GM12892 (cell line): Measurements from ENCODE around the gene ALKBH8.

ENCODE experiments used
- POLR2A ChIP-seq: IDR thresholded peaks from 2 replicates; pipeline ENCODE4 v1.6.1; 2011; ENCODE audit warnings: low read depth, low read length, control low read depth
- POLR2AphosphoS5 ChIP-seq: IDR thresholded peaks from 2 replicates; pipeline ENCODE4 v1.6.1; 2011; ENCODE audit warnings: low read depth, low read length, control low read depth
- TAF1 ChIP-seq: IDR thresholded peaks from 2 replicates; pipeline ENCODE4 v1.6.1; 2011; ENCODE audit warnings: low read depth, mild to moderate bottlenecking, control low read depth, low read length, borderline replicate concordance

DNA sequence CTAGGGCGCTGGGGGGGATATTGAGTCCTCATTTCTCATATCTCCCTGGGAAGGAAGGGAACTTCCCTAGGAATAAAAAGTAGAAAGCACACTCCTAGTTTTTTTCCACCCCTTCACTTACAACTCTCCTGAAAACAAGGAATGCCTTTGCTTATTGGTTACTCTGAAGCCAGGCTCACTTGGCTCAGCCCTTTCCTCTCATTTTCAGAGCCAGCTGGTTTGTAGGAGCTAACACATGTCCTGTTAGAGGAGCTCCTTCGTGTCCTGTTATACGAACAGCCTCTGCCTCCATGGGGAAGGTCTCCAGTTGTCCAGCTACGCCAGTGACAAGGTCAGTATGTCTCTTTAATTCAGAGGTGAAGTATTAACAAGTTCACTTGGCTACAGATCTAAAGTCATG, 17.6 kb downstream of the ALKBH8 start:
- no peak for TF ChIP-seq POLR2A
- TF ChIP-seq POLR2AphosphoS5: no peak
- no peak for TF ChIP-seq TAF1
